RWPE2 (cell line): ENCODE results near the gene DIPK1A.
A peak's percentile ranks its signal among the peaks of the same experiment; 100 is the strongest.

Experiments used
- ATAC-seq: fragments of 200-7000 bp; cut with Tn5 transposase; 3 replicates; pipeline ENCODE4 v1.9.1; 2021; ENCODE audit warnings: low read depth
- DNase-seq: peaks from one replicate; pipeline ENCODE4 v3.0.0-alpha.2; 2020; ENCODE audit warnings: low spot score
- H3K27ac ChIP-seq: fragments of 450-650 bp; 2 replicates; pipeline ENCODE4 v1.5.1; 2017; ENCODE audit warnings: mild to moderate bottlenecking; ENCODE audit not compliant: poor library complexity, severe bottlenecking
- H3K27me3 ChIP-seq: fragments of 250-450 bp; sonication (Bioruptor Pico); 2 replicates; pipeline ENCODE4 v1.5.1; 2021; ENCODE audit warnings: mild to moderate bottlenecking, moderate library complexity; ENCODE audit not compliant: insufficient read depth, poor library complexity, severe bottlenecking
- H3K36me3 ChIP-seq: fragments of 250-450 bp; sonication (Bioruptor Pico); 2 replicates; pipeline ENCODE4 v1.5.1; 2020; ENCODE audit warnings: low read depth, mild to moderate bottlenecking, moderate library complexity
- H3K4me1 ChIP-seq: fragments of 250-450 bp; sonication (Bioruptor Pico); 2 replicates; pipeline ENCODE4 v1.5.1; 2021; ENCODE audit warnings: mild to moderate bottlenecking, moderate library complexity; ENCODE audit not compliant: insufficient read depth, poor library complexity, severe bottlenecking
- H3K4me3 ChIP-seq: fragments of 250-450 bp; sonication (Bioruptor Pico); 2 replicates; pipeline ENCODE4 v1.5.1; 2021; ENCODE audit warnings: mild to moderate bottlenecking, moderate library complexity; ENCODE audit not compliant: severe bottlenecking
- H3K9me3 ChIP-seq: fragments of 250-450 bp; sonication (Bioruptor Pico); 2 replicates; pipeline ENCODE4 v1.5.1; 2021; ENCODE audit warnings: mild to moderate bottlenecking, moderate library complexity; ENCODE audit not compliant: severe bottlenecking
- CTCF ChIP-seq: fragments of 450-650 bp; IDR thresholded peaks from one replicate; pipeline ENCODE4 v1.5.1; 2017; ENCODE audit warnings: mild to moderate bottlenecking, moderate library complexity; ENCODE audit not compliant: poor library complexity, severe bottlenecking

DIPK1A gene

GRCh38 chr1:92910081-92910480 lies 51.2 kb downstream of the DIPK1A start:
- H3K27me3 ChIP-seq = no peaks in the 10 kb centered on the region
- DNase-seq = no peak
- peak overlapping the region; percentile 92 for H3K27ac ChIP-seq

GRCh38 chr1:92909321-92909720 lies 51.9 kb downstream of the DIPK1A start:
- ATAC-seq (peak; percentile 88), DNase-seq (peak; percentile 84)
- H3K4me3 ChIP-seq = no peak overlapping the region
- H3K9me3 ChIP-seq = no peaks in the 10 kb centered on the region
- peaks cover 34% of the 10 kb centered on the region for H3K4me1 ChIP-seq
- no peak for TF ChIP-seq CTCF
- H3K27me3 ChIP-seq = no peaks in the 10 kb centered on the region
- H3K36me3 ChIP-seq = no peaks in the 10 kb centered on the region; the same call in 1 of the 2 replicates
- peak overlapping the region; percentile 92 for H3K27ac ChIP-seq

More at GRCh38 chr1:92910081-92910480, 51.2 kb downstream of the DIPK1A start:
- Histone ChIP-seq H3K9me3 (no peaks in the 10 kb centered on the region), H3K4me3 (no peak overlapping the region), H3K36me3 (no peaks in the 10 kb centered on the region; the same call in 1 of the 2 replicates), H3K4me1 (peaks cover 34% of the 10 kb centered on the region)
- TF ChIP-seq CTCF = no peak
- ATAC-seq = peak; percentile 55

- no peak for DNase-seq
- no peak for TF ChIP-seq CTCF
- no peak overlapping the region for H3K4me3 ChIP-seq
Measured at GRCh38 chr1:92907949-92908684, 53.1 kb downstream of the DIPK1A start.

GRCh38 chr1:92903765-92904164 lies 57.5 kb downstream of the DIPK1A start:
- Histone ChIP-seq H3K27ac (no peak overlapping the region), H3K4me1 (peaks cover 14% of the 10 kb centered on the region), H3K4me3 (no peak overlapping the region), H3K36me3 (no peaks in the 10 kb centered on the region), H3K9me3 (no peaks in the 10 kb centered on the region), H3K27me3 (no peaks in the 10 kb centered on the region)
- no peak for DNase-seq
- ATAC-seq = no peak
- TF ChIP-seq CTCF = no peak

More at GRCh38 chr1:92907949-92908684, 53.1 kb downstream of the DIPK1A start:
- ATAC-seq = peak; percentile 73
- no peaks in the 10 kb centered on the region; the same call in 1 of the 2 replicates for H3K36me3 ChIP-seq
- peak overlapping the region; percentile 92 for H3K27ac ChIP-seq
- H3K27me3 ChIP-seq = no peaks in the 10 kb centered on the region
- H3K4me1 ChIP-seq = peaks cover 34% of the 10 kb centered on the region
- no peaks in the 10 kb centered on the region for H3K9me3 ChIP-seq

GRCh38 chr1:92902406-92902744 lies 58.9 kb downstream of the DIPK1A start:
- H3K36me3 ChIP-seq = no peaks in the 10 kb centered on the region
- no peak overlapping the region for H3K27ac ChIP-seq
- no peaks in the 10 kb centered on the region for H3K9me3 ChIP-seq
- no peaks in the 10 kb centered on the region for H3K4me1 ChIP-seq
- H3K4me3 ChIP-seq = no peak overlapping the region
- ATAC-seq = no peak
- no peaks in the 10 kb centered on the region for H3K27me3 ChIP-seq
- no peak for TF ChIP-seq CTCF
- no peak for DNase-seq
